ENCODE results near the gene CTNNA3.

Gene CTNNA3

DNA sequence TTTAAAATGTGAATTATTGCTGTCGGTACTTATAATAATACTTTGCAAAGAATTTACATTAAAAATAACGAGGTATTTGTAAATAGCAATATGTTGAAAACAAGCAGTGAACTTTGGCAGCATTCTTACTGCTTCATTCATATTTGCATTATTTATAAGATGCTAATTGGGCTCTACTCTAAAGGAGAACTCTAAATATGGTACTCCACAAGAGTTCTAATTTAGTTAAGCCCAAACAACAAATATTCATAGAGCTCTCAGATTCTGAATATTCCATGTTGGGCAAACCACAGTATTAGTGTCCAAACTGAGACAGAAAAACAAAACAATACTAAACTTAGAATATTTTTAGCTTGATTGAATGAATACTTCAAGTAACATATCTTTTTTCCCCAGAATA is 1674.6 kb downstream of the CTNNA3 start:
- no peaks in the 10 kb centered on the region for H3K36me3 ChIP-seq
- H3K9me3 ChIP-seq: no peaks in the 10 kb centered on the region
- no peaks in the 10 kb centered on the region for H3K27me3 ChIP-seq

DNA sequence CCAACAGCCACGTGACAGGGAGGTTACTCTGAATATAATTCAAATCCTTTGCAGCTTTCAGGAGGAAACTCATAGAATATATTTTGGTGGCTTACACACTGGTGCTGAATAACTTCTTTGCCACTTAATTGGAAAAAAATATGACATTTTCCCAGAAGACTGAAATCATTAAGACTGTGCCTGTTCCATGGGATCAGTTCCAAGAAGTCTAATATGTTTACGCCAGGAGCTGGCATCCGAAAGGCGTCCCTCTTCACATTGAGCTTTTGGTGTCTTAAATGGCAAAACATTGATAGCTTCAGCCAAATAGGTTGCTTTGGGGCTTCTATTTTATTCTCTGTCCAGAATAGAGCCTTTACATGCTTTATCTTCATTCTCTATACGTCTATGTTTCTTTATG is 1687.8 kb downstream of the CTNNA3 start:
- H3K36me3 ChIP-seq: no peaks in the 10 kb centered on the region
- no peaks in the 10 kb centered on the region for H3K9me3 ChIP-seq
- no peaks in the 10 kb centered on the region for H3K4me1 ChIP-seq (ENCODE audit: control insufficient read depth in 1 of 2, insufficient read depth in 1 of 2, low read depth in 1 of 2, low read length in 1 of 2)
- TF ChIP-seq, protein P1, sequence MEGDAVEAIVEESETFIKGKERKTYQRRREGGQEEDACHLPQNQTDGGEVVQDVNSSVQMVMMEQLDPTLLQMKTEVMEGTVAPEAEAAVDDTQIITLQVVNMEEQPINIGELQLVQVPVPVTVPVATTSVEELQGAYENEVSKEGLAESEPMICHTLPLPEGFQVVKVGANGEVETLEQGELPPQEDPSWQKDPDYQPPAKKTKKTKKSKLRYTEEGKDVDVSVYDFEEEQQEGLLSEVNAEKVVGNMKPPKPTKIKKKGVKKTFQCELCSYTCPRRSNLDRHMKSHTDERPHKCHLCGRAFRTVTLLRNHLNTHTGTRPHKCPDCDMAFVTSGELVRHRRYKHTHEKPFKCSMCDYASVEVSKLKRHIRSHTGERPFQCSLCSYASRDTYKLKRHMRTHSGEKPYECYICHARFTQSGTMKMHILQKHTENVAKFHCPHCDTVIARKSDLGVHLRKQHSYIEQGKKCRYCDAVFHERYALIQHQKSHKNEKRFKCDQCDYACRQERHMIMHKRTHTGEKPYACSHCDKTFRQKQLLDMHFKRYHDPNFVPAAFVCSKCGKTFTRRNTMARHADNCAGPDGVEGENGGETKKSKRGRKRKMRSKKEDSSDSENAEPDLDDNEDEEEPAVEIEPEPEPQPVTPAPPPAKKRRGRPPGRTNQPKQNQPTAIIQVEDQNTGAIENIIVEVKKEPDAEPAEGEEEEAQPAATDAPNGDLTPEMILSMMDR (IDR thresholded peaks at IDR 0.05): no peak
- no peak overlapping the region for H3K4me3 ChIP-seq (ENCODE audit: low read depth in 1 of 2, low read length in 1 of 2)
- no peaks in the 10 kb centered on the region for H3K27me3 ChIP-seq
- no peak overlapping the region for H3K27ac ChIP-seq

More for the DNA sequence above, 1674.6 kb downstream of the CTNNA3 start:
- Histone ChIP-seq H3K4me1 (ENCODE audit: control insufficient read depth in 1 of 2, insufficient read depth in 1 of 2, low read depth in 1 of 2, low read length in 1 of 2) (no peaks in the 10 kb centered on the region), H3K4me3 (ENCODE audit: low read depth in 1 of 2, low read length in 1 of 2) (no peak overlapping the region), H3K27ac (no peak overlapping the region)
- TF ChIP-seq, protein P1 (IDR thresholded peaks at IDR 0.05): no peak

DNA sequence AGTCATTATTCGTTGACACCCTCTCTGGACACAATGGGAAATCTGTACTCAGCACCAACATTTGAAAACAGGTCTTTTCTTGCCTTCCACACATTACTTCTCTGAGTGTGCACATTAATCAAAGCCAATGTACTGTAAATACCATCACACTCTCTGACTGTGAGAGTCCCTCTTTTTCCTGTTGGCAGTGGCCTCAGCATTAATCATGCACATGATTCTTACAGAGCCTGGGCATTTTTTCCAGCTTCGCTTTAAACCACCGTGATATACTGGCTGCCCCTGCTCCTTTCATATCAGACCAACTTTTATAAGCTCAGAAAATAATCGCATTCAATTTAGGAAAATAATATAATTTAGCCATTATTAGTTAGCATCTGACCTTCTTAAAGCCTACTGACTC is 1689.6 kb downstream of the CTNNA3 start:
- TF ChIP-seq, protein P1 (IDR thresholded peaks at IDR 0.05): no peak
- H3K36me3 ChIP-seq: no peaks in the 10 kb centered on the region
- no peaks in the 10 kb centered on the region for H3K27me3 ChIP-seq
- H3K9me3 ChIP-seq: no peaks in the 10 kb centered on the region
- no peak overlapping the region for H3K4me3 ChIP-seq (ENCODE audit: low read depth in 1 of 2, low read length in 1 of 2)
- no peak overlapping the region for H3K27ac ChIP-seq
- no peaks in the 10 kb centered on the region for H3K4me1 ChIP-seq (ENCODE audit: control insufficient read depth in 1 of 2, insufficient read depth in 1 of 2, low read depth in 1 of 2, low read length in 1 of 2)

DNA sequence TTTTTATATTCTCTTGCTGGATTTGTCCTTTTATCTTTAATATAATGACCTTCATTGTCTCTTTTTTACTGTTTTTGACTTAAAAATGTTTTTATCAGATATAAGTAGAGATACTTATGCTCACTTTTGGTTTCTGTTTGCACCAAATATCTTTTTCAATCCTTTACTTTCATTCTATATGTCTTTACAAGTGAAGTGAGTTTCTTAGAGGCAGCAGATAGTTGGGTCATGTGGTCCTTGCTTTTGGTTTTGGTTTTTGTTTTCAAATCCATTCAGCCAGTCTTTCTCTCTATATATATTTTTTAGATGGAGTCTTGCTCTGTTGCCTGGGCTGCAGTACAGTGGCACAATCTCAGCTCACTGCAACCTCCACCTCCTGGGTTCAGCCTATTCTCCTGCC is 1702.5 kb downstream of the CTNNA3 start:
- Histone ChIP-seq H3K9me3 (no peaks in the 10 kb centered on the region), H3K36me3 (no peaks in the 10 kb centered on the region), H3K4me3 (ENCODE audit: low read depth in 1 of 2, low read length in 1 of 2) (no peak overlapping the region), H3K27ac (no peak overlapping the region), H3K27me3 (no peaks in the 10 kb centered on the region), H3K4me1 (ENCODE audit: control insufficient read depth in 1 of 2, insufficient read depth in 1 of 2, low read depth in 1 of 2, low read length in 1 of 2) (no peaks in the 10 kb centered on the region)
- TF ChIP-seq, protein P1 (IDR thresholded peaks at IDR 0.05): no peak

DNA sequence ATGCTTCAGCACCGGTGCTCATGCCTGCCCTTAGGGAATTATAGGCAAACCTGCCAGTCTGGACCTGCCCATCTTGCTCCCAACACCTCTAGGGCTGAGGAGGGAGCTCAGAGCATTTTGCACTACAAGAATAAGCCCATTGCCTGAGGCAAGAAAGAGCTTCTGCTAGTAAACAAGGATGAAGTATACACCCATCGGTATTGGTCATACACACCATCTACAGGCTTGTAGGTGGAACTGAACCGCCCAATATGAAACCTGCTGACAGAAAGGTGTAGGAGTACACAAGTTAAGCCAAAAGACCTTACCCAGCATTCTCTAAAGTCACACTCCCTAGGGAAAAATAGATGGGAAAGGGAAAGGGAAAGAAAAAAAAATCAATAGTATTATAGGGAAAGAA is 1727.1 kb downstream of the CTNNA3 start:
- H3K36me3 ChIP-seq: no peaks in the 10 kb centered on the region
- TF ChIP-seq, protein P1 (IDR thresholded peaks at IDR 0.05): no peak
- no peak overlapping the region for H3K4me3 ChIP-seq (ENCODE audit: low read depth in 1 of 2, low read length in 1 of 2)
- no peaks in the 10 kb centered on the region for H3K9me3 ChIP-seq
- H3K27me3 ChIP-seq: no peaks in the 10 kb centered on the region
- H3K4me1 ChIP-seq (ENCODE audit: control insufficient read depth in 1 of 2, insufficient read depth in 1 of 2, low read depth in 1 of 2, low read length in 1 of 2): no peaks in the 10 kb centered on the region
- no peak overlapping the region for H3K27ac ChIP-seq

DNA sequence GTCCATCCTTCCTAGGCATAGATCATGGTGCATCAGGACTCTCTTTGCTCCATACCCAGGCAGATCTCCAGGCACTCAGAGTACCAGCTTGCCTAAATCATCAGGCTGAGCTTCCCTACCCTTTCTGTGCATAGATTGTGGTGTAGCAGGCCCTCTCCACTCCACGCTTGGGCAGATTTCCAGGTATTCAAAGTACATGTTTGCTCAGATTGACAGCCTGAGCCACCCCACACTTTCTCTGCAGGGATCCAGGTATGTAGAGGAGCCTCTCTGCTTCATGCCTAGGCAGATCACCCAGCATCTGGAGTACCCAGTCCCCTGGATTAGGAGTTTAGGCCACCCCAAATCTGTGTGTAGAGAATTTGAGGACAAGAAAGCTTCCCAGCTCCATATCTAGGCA is 1727.6 kb downstream of the CTNNA3 start:
- TF ChIP-seq, protein P1 (IDR thresholded peaks at IDR 0.05): no peak
- no peak overlapping the region for H3K4me3 ChIP-seq (ENCODE audit: low read depth in 1 of 2, low read length in 1 of 2)
- no peaks in the 10 kb centered on the region for H3K36me3 ChIP-seq

More for the DNA sequence above, 1727.6 kb downstream of the CTNNA3 start:
- H3K4me1 ChIP-seq (ENCODE audit: control insufficient read depth in 1 of 2, insufficient read depth in 1 of 2, low read depth in 1 of 2, low read length in 1 of 2): no peaks in the 10 kb centered on the region
- no peaks in the 10 kb centered on the region for H3K9me3 ChIP-seq
- no peak overlapping the region for H3K27ac ChIP-seq
- H3K27me3 ChIP-seq: no peaks in the 10 kb centered on the region
